IPS DF 6.9 (cell line): Measurements from ENCODE around the gene MS4A3.
"Not testable (repeated sequence)": the region's sequence is repeated elsewhere in the genome, so short reads cannot be mapped to it uniquely, and the experiment has no call there.

Experiments
- DNase-seq: peaks from one replicate; pipeline ENCODE4 v3.0.0-alpha.2; 2013; ENCODE audit warnings: low read depth, low spot score
- H3K27ac ChIP-seq: one replicate; pipeline ENCODE4 v1.5.1; 2013; ENCODE audit warnings: low read length, control low read depth
- H3K27me3 ChIP-seq: 2 replicates; pipeline ENCODE4 v1.6.1; 2013; ENCODE audit warnings: mild to moderate bottlenecking, low read length; ENCODE audit not compliant: control insufficient read depth, insufficient read depth
- H3K36me3 ChIP-seq: 2 replicates; pipeline ENCODE4 v1.6.1; 2013; ENCODE audit warnings: low read length; ENCODE audit not compliant: control insufficient read depth, insufficient read depth
- H3K4me1 ChIP-seq: 2 replicates; pipeline ENCODE4 v1.6.1; 2013; ENCODE audit warnings: low read length; ENCODE audit not compliant: control insufficient read depth, insufficient read depth
- H3K4me3 ChIP-seq: 2 replicates; pipeline ENCODE4 v1.5.1; 2013; ENCODE audit warnings: mild to moderate bottlenecking, low read length
- H3K9me3 ChIP-seq: 2 replicates; pipeline ENCODE4 v1.6.1; 2013; ENCODE audit warnings: low read length, inconsistent platforms; ENCODE audit not compliant: control insufficient read depth, insufficient read depth
- WGBS: extraction: QIAGEN DNeasy Blood & Tissue Kit; methylation state at CpG from one replicate; pipeline ENCODE4 v1.1.7; 2013; ENCODE audit warnings: mixed read lengths, missing lambda C conversion rate; ENCODE audit not compliant: insufficient read length, insufficient coverage; 5-methylcytosine and 5-hydroxymethylcytosine counted together

The MS4A3 gene

GRCh38 chr11:60064111-60064510, 7.6 kb downstream of the MS4A3 start:
- H3K4me1 ChIP-seq, result no peaks in the 10 kb centered on the region
- no CpG with 5 or more reads among the region's 1 CpG for WGBS
- H3K27ac ChIP-seq, result no peak overlapping the region
- no peak overlapping the region for H3K4me3 ChIP-seq
- H3K9me3 ChIP-seq, result no peaks in the 10 kb centered on the region
- no peaks in the 10 kb centered on the region for H3K36me3 ChIP-seq
- H3K27me3 ChIP-seq, result no peaks in the 10 kb centered on the region
- DNase-seq, result no peak

DNA sequence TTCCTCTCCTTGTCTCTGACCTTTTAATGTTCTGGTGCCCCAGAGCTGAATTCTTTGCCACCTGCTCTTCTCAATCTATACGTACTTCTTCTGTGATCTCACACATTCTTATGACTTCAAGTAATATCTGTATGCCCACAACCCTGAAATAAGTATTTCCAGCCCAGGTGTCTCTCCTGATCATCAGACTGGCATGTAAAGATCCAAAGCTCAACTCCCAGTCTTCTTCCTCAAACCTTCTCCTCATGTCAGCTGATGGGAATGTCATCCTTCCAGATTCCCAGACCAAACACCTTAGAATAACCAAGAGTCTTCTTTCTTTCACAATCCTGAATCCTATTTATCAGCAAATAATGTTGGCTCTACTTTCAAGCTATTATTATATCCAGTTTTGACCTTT, 9.3 kb downstream of the MS4A3 start:
- H3K36me3 ChIP-seq, result no peaks in the 10 kb centered on the region
- WGBS, result no CpG with 5 or more reads among the region's 1 CpG
- no peak overlapping the region for H3K4me3 ChIP-seq
- no peaks in the 10 kb centered on the region for H3K4me1 ChIP-seq
- no peaks in the 10 kb centered on the region for H3K27me3 ChIP-seq
- no peak for DNase-seq
- no peaks in the 10 kb centered on the region for H3K9me3 ChIP-seq
- no peak overlapping the region for H3K27ac ChIP-seq

- Histone ChIP-seq H3K27ac (no peak overlapping the region), H3K4me1 (no peaks in the 10 kb centered on the region), H3K27me3 (no peaks in the 10 kb centered on the region), H3K9me3 (no peaks in the 10 kb centered on the region), H3K36me3 (no peaks in the 10 kb centered on the region), H3K4me3 (no peak overlapping the region)
- no peak for DNase-seq
- WGBS, result no CpG with 5 or more reads among the region's 2 CpGs
Measured at GRCh38 chr11:60069450-60069849, 13.0 kb downstream of the MS4A3 start.

GRCh38 chr11:60071644-60072043, 15.2 kb downstream of the MS4A3 start:
- H3K9me3 ChIP-seq, H3K4me1 ChIP-seq, H3K4me3 ChIP-seq, DNase-seq, H3K36me3 ChIP-seq, H3K27ac ChIP-seq, H3K27me3 ChIP-seq: not testable (repeated sequence)
- no CpG with 5 or more reads among the region's 6 CpGs for WGBS

GRCh38 chr11:60077216-60077817, 20.9 kb downstream of the MS4A3 start:
- H3K27me3 ChIP-seq, result no peaks in the 10 kb centered on the region
- H3K4me3 ChIP-seq, result no peak overlapping the region
- no peak for DNase-seq
- H3K4me1 ChIP-seq, result no peaks in the 10 kb centered on the region
- H3K27ac ChIP-seq, result no peak overlapping the region
- no peaks in the 10 kb centered on the region for H3K9me3 ChIP-seq
- no CpG with 5 or more reads among the region's 15 CpGs for WGBS
- no peaks in the 10 kb centered on the region for H3K36me3 ChIP-seq

DNA sequence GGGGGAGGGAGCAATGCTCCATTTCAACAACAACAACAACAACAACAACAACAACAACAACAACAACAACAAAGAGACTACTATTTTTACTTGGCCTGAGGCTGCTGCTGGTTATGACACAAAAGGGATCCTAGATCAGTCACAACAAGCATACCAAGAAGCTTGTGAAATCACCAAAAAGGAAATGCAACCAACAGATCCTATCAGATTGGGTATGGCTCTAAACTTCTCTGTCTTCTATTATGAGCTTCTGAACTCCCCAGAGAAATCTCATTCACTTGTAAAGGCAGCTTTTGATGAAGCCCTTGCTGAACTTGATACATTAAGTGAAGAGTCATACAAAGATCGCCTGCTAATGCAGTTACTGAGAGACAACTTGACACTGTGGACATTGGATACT, 21.5 kb downstream of the MS4A3 start:
- H3K9me3 ChIP-seq, result no peaks in the 10 kb centered on the region
- WGBS, result no CpG with 5 or more reads among the region's 1 CpG
- DNase-seq, result no peak
- H3K27ac ChIP-seq, result no peak overlapping the region
- H3K36me3 ChIP-seq, result no peaks in the 10 kb centered on the region
- no peaks in the 10 kb centered on the region for H3K4me1 ChIP-seq
- no peak overlapping the region for H3K4me3 ChIP-seq
- H3K27me3 ChIP-seq, result no peaks in the 10 kb centered on the region

GRCh38 chr11:60078745-60079144, 22.3 kb downstream of the MS4A3 start:
- H3K9me3 ChIP-seq, result no peaks in the 10 kb centered on the region
- no peak for DNase-seq
- no peak overlapping the region for H3K4me3 ChIP-seq
- no peaks in the 10 kb centered on the region for H3K4me1 ChIP-seq
- H3K27me3 ChIP-seq, result no peaks in the 10 kb centered on the region
- H3K27ac ChIP-seq, result no peak overlapping the region
- no CpG with 5 or more reads among the region's 4 CpGs for WGBS
- H3K36me3 ChIP-seq, result no peaks in the 10 kb centered on the region

- Histone ChIP-seq H3K27me3 (no peaks in the 10 kb centered on the region), H3K9me3 (no peaks in the 10 kb centered on the region), H3K4me1 (no peaks in the 10 kb centered on the region), H3K27ac (no peak overlapping the region), H3K36me3 (no peaks in the 10 kb centered on the region), H3K4me3 (no peak overlapping the region)
- no CpG with 5 or more reads among the region's 3 CpGs for WGBS
- no peak for DNase-seq
Measured at GRCh38 chr11:60080535-60080934, 24.1 kb downstream of the MS4A3 start.

GRCh38 chr11:60084631-60085273, 28.3 kb downstream of the MS4A3 start:
- H3K36me3 ChIP-seq, result no peaks in the 10 kb centered on the region
- H3K4me1 ChIP-seq, result no peaks in the 10 kb centered on the region
- WGBS, result no CpG with 5 or more reads among the region's 3 CpGs
- H3K4me3 ChIP-seq, result no peak overlapping the region
- DNase-seq, result no peak
- H3K9me3 ChIP-seq, result no peaks in the 10 kb centered on the region
- no peak overlapping the region for H3K27ac ChIP-seq
- H3K27me3 ChIP-seq, result no peaks in the 10 kb centered on the region

GRCh38 chr11:60085909-60086308, 29.4 kb downstream of the MS4A3 start:
- Histone ChIP-seq H3K27ac (no peak overlapping the region), H3K36me3 (no peaks in the 10 kb centered on the region), H3K9me3 (no peaks in the 10 kb centered on the region), H3K4me3 (no peak overlapping the region), H3K27me3 (no peaks in the 10 kb centered on the region), H3K4me1 (no peaks in the 10 kb centered on the region)
- no CpG with 5 or more reads among the region's 2 CpGs for WGBS
- no peak for DNase-seq

GRCh38 chr11:60087239-60087638, 30.8 kb downstream of the MS4A3 start:
- Histone ChIP-seq H3K4me1 (no peaks in the 10 kb centered on the region), H3K4me3 (no peak overlapping the region), H3K36me3 (no peaks in the 10 kb centered on the region), H3K9me3 (no peaks in the 10 kb centered on the region), H3K27ac (no peak overlapping the region), H3K27me3 (no peaks in the 10 kb centered on the region)
- no CpG with 5 or more reads among the region's 1 CpG for WGBS
- no peak for DNase-seq
